Measurements from ENCODE around the gene PDIA5. TPM values are rescaled to one million over a fixed set of nuclear protein-coding genes. Genes with fewer than 3 reads are reported as not detected.

PDIA5 gene
- total and polyA plus RNA-seq, 2 of the 4 experiments (the other 2 are of a cell fraction) = 19.4 to 42.0 TPM

- Histone ChIP-seq H3K4ac (ENCODE audit: low read depth, low read length) (no peak overlapping the region), H3K79me1 (ENCODE audit: low read depth in 1 of 2, low read length in 2 of 2) (0 out of 4 replicates have a peak, but pooled peaks cover 0 to 3% of the 10 kb centered on the region in 2 experiments), H3K27ac (ENCODE audit: insufficient read depth, low read length) (no peak overlapping the region), H4K20me1 (ENCODE audit: insufficient read depth, low read length) (peaks cover 7% of the 10 kb centered on the region; the same call in 1 of the 2 replicates), H4K8ac (ENCODE audit: low read depth in 2 of 2, low read length in 2 of 2) (no peak overlapping the region), H3K56ac (ENCODE audit: extremely low read depth, insufficient read depth, low read length) (no peak overlapping the region), H2BK20ac (ENCODE audit: low read depth, low read length) (no peak overlapping the region), H2BK15ac (ENCODE audit: low read depth, low read length) (no peak overlapping the region), H3K23ac (ENCODE audit: low read depth, low read length) (no peak overlapping the region), H3K18ac (ENCODE audit: low read depth, low read length) (no peak overlapping the region), H3K9me1 (ENCODE audit: insufficient read depth, low read length) (peaks cover 12% of the 10 kb centered on the region; the same call in 1 of the 2 replicates), H3K4me2 (ENCODE audit: low read depth, low read length) (no peak overlapping the region), H2AFZ (replicated peaks; ENCODE audit: low read length, poor library complexity) (no peak overlapping the region), H3K4me3 (ENCODE audit: insufficient read depth, low read depth, low read length) (no peak overlapping the region), H2BK120ac (ENCODE audit: low read depth, low read length) (no peak overlapping the region), H3K14ac (replicated peaks; ENCODE audit: low read depth, low read length) (no peak overlapping the region), H2BK5ac (ENCODE audit: low read depth, low read length, poor library complexity, severe bottlenecking) (no peak overlapping the region), H2AK5ac (ENCODE audit: low read depth, low read length) (no peak overlapping the region), H3K9me3 (ENCODE audit: control insufficient read depth, insufficient read depth, low read length) (no peaks in the 10 kb centered on the region), H3K4me1 (ENCODE audit: control insufficient read depth, insufficient read depth, low read length) (peaks cover 3% of the 10 kb centered on the region; the same call in 1 of the 2 replicates), H3K36me3 (ENCODE audit: control insufficient read depth, insufficient read depth, low read length) (peaks cover 37% of the 10 kb centered on the region), H3K27me3 (ENCODE audit: control insufficient read depth, insufficient read depth, low read length) (no peaks in the 10 kb centered on the region), H2AK9ac (replicated peaks; ENCODE audit: low read depth, low read length, poor library complexity) (no peak overlapping the region), H4K5ac (ENCODE audit: low read depth, low read length) (no peak overlapping the region), H3K9ac (ENCODE audit: low read depth, low read length) (no peak overlapping the region), H4K91ac (ENCODE audit: insufficient read depth, low read depth, low read length) (no peak overlapping the region)
- ChIA-PET CTCF (no interaction called here), POLR2A (ENCODE audit: unreplicated experiment) (no interaction called here)
- no peak for DNase-seq
- ATAC-seq (ENCODE audit: low read depth) = no peak
- intact Hi-C loops (cut with micrococcal nuclease) (no loop called here), in situ Hi-C loops (cut with MboI; ENCODE audit: low sequenced_read_pairs) (no loop called here), dilution Hi-C loops (cut with HindIII; ENCODE audit: low sequenced_read_pairs, unreplicated experiment) (no loop called here)
- no peak for TF ChIP-seq POLR2A (IDR thresholded peaks at IDR 0.05; ENCODE audit: low read depth, low read length)
- no peak for TF ChIP-seq CEBPB (IDR thresholded peaks at IDR 0.05; ENCODE audit: low read depth, low read length)
- no peak for TF ChIP-seq MXI1 (IDR thresholded peaks at IDR 0.05; ENCODE audit: borderline replicate concordance, low read depth, low read length)
- TF ChIP-seq, protein P1, sequence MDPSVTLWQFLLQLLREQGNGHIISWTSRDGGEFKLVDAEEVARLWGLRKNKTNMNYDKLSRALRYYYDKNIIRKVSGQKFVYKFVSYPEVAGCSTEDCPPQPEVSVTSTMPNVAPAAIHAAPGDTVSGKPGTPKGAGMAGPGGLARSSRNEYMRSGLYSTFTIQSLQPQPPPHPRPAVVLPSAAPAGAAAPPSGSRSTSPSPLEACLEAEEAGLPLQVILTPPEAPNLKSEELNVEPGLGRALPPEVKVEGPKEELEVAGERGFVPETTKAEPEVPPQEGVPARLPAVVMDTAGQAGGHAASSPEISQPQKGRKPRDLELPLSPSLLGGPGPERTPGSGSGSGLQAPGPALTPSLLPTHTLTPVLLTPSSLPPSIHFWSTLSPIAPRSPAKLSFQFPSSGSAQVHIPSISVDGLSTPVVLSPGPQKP (IDR thresholded peaks at IDR 0.05; ENCODE audit: borderline replicate concordance, low read depth, low read length) = no peak
- TF ChIP-seq RCOR1 (IDR thresholded peaks at IDR 0.05; ENCODE audit: insufficient replicate concordance, low read length) = no peak
- TF ChIP-seq, protein P2, sequence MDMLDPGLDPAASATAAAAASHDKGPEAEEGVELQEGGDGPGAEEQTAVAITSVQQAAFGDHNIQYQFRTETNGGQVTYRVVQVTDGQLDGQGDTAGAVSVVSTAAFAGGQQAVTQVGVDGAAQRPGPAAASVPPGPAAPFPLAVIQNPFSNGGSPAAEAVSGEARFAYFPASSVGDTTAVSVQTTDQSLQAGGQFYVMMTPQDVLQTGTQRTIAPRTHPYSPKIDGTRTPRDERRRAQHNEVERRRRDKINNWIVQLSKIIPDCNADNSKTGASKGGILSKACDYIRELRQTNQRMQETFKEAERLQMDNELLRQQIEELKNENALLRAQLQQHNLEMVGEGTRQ (IDR thresholded peaks at IDR 0.05; ENCODE audit: low read depth, low read length) = no peak
- TF ChIP-seq, protein P3, sequence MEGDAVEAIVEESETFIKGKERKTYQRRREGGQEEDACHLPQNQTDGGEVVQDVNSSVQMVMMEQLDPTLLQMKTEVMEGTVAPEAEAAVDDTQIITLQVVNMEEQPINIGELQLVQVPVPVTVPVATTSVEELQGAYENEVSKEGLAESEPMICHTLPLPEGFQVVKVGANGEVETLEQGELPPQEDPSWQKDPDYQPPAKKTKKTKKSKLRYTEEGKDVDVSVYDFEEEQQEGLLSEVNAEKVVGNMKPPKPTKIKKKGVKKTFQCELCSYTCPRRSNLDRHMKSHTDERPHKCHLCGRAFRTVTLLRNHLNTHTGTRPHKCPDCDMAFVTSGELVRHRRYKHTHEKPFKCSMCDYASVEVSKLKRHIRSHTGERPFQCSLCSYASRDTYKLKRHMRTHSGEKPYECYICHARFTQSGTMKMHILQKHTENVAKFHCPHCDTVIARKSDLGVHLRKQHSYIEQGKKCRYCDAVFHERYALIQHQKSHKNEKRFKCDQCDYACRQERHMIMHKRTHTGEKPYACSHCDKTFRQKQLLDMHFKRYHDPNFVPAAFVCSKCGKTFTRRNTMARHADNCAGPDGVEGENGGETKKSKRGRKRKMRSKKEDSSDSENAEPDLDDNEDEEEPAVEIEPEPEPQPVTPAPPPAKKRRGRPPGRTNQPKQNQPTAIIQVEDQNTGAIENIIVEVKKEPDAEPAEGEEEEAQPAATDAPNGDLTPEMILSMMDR (conservative IDR thresholded peaks at IDR 0.05; ENCODE audit: low read depth, low read length) = no peak
- no peak for TF ChIP-seq MAZ (IDR thresholded peaks at IDR 0.05; ENCODE audit: borderline replicate concordance, low read depth, low read length)
- TF ChIP-seq SMC3 (IDR thresholded peaks at IDR 0.05; ENCODE audit: low read depth, low read length) = no peak
- no peak for TF ChIP-seq FOS (IDR thresholded peaks at IDR 0.05; ENCODE audit: low read depth, low read length)
- TF ChIP-seq CHD1 (IDR thresholded peaks at IDR 0.05; ENCODE audit: low read depth, low read length) = no peak
- no peak for TF ChIP-seq NFE2L2 (IDR thresholded peaks at IDR 0.05; ENCODE audit: low read depth, low read length)
- TF ChIP-seq MAFK (IDR thresholded peaks at IDR 0.05; ENCODE audit: low read depth, low read length) = no peak
- no peak for TF ChIP-seq RFX5 (IDR thresholded peaks at IDR 0.05; ENCODE audit: low read depth, low read length)
- no peak for TF ChIP-seq RAD21 (IDR thresholded peaks at IDR 0.05; ENCODE audit: low read length)
- TF ChIP-seq BHLHE40 (IDR thresholded peaks at IDR 0.05; ENCODE audit: low read depth, low read length) = no peak
- 80% methylated on average over 1 of the region's 7 CpGs; no CpG with 5 or more reads in 1 of the 2 experiments for WGBS, 2 experiments (ENCODE audit: extremely low coverage in 2 of 2, insufficient read length in 1 of 2)
- no TSS peak for BruUV-seq (replicated peaks)
Observed at GRCh38 chr3:123124971-123125370, 58.1 kb downstream of the PDIA5 start.
